Thyroid gland (tissue), 4 donors: ENCODE data around the gene PTPN6. TPM values are rescaled to one million over a fixed set of nuclear protein-coding genes. Genes with fewer than 3 reads are reported as not detected.

Experiments
- DNase-seq, 2 donors: peaks; one replicate each; pipeline ENCODE4 v3.0.0-alpha.2; 2019
- H3K27ac ChIP-seq, 3 donors: fragments of 200-600 bp; sonication (generic); 1 replicate in 2 of 3; 2 replicates in 1 of 3; pipeline ENCODE4 v1.5.1; 2016 to 2019; ENCODE audit warnings: mild to moderate bottlenecking in 1 of 3, moderate library complexity in 1 of 3
- H3K27me3 ChIP-seq: fragments of 200-600 bp; sonication (generic); one replicate; pipeline ENCODE4 v1.5.1; 2019
- H3K36me3 ChIP-seq, 2 donors: fragments of 200-600 bp; sonication (generic); one replicate each; pipeline ENCODE4 v1.5.1; 2016 to 2019
- H3K4me1 ChIP-seq, 2 donors: fragments of 200-600 bp; sonication (generic); one replicate each; pipeline ENCODE4 v1.5.1; 2017 to 2019
- H3K4me3 ChIP-seq, 3 donors: fragments of 200-600 bp; sonication (generic); replicated peaks in 1 of 3; 1 replicate in 2 of 3; 2 replicates in 1 of 3; pipeline ENCODE4 v1.5.1; 2016; ENCODE audit warnings: mild to moderate bottlenecking in 1 of 3
- H3K9me3 ChIP-seq: fragments of 200-600 bp; sonication (generic); one replicate; pipeline ENCODE4 v1.5.1; 2017
- POLR2A ChIP-seq, 2 donors: fragments of 450-650 bp; IDR thresholded peaks; one replicate each; pipeline ENCODE4 v1.6.1; 2017; ENCODE audit warnings: antibody characterized with exemption in 2 of 2, mild to moderate bottlenecking in 2 of 2, moderate library complexity in 1 of 2
- WGBS, 2 donors: methylation state at CpG; one replicate each; pipeline ENCODE4 v1.1.5; 2017; 5-methylcytosine and 5-hydroxymethylcytosine counted together
- intact Hi-C: fragments of 100-400 bp; cut with DNase I; formaldehyde crosslinking; loops from one replicate; pipeline ENCODE4 v1.15.1; 2023
- total RNA-seq, 4 donors: library from RNA; depleted of rRNA; stranded (reverse); fragments of >200 nt; gene quantifications; one replicate each; pipeline ENCODE4 v1.2.3, GENCODE V29; 2016
- TF ChIP-seq, protein P1 (sequence below), 6 experiments: fragments of 200-600 bp in 3 of 6; fragments of 450-650 bp in 3 of 6; sonication (generic) in 3 of 6; IDR thresholded peaks; one replicate each; pipeline ENCODE4 v1.5.1; 2016 to 2019; ENCODE audit warnings: antibody characterized with exemption in 6 of 6, mild to moderate bottlenecking in 2 of 6, inconsistent platforms in 1 of 6, moderate library complexity in 1 of 6

The PTPN6 gene
- total RNA-seq, 4 donors from 2014 or later = 21.7 to 32.3 (median 31.4) TPM

DNA sequence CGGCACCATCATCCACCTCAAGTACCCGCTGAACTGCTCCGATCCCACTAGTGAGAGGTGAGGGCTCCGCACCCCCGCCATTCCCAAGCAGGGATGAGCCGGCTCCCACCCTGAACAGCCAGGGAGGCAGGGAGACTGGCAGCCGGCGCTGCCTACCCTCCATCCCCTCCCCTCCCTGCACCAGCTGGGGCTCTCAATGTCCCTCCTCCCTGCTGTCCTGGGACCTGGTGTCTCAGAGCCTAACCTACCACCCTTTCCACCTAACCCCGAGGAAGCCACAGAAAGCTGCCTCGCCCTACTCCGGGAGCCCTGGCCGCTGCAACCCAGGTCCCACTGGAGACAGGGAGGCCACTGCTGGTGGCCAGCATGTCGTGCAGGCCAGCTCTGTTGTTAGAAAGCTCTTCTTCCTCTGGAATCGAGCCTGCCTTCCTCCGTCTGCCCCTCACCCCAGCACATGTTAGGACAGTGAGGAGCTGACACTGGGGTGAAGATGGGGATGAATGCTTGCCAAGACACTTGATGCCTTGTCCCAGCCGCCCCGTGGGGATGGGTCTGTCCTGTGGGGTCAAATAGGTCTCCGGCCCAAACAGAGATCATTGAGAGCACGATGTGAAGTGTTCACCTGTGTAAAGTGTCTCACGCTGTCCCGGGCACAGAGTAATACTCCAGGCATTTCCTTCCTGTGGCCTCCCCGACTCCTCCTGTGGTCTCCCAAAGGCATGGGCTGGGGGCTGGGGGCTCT, 1.1 kb downstream of the PTPN6 start:
- no peak overlapping the region for H3K4me3 ChIP-seq
- no peaks in the 10 kb centered on the region for H3K9me3 ChIP-seq
- WGBS, 2 donors = 75 to 84% methylated on average over 14 to 16 of the region's 22 CpGs
- intact Hi-C loops = no loop called here
- no peaks in the 10 kb centered on the region for H3K36me3 ChIP-seq
- H3K27me3 ChIP-seq = no peaks in the 10 kb centered on the region
- no peak for TF ChIP-seq POLR2A (IDR thresholded peaks at IDR 0.05)
- TF ChIP-seq, protein P1, sequence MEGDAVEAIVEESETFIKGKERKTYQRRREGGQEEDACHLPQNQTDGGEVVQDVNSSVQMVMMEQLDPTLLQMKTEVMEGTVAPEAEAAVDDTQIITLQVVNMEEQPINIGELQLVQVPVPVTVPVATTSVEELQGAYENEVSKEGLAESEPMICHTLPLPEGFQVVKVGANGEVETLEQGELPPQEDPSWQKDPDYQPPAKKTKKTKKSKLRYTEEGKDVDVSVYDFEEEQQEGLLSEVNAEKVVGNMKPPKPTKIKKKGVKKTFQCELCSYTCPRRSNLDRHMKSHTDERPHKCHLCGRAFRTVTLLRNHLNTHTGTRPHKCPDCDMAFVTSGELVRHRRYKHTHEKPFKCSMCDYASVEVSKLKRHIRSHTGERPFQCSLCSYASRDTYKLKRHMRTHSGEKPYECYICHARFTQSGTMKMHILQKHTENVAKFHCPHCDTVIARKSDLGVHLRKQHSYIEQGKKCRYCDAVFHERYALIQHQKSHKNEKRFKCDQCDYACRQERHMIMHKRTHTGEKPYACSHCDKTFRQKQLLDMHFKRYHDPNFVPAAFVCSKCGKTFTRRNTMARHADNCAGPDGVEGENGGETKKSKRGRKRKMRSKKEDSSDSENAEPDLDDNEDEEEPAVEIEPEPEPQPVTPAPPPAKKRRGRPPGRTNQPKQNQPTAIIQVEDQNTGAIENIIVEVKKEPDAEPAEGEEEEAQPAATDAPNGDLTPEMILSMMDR (IDR thresholded peaks at IDR 0.05) = no peak
- peak overlapping the region in 1 of 3 donors; percentile 14 for H3K27ac ChIP-seq
- DNase-seq = no peak
- peaks cover 0 to 6% of the 10 kb centered on the region in 2 donors for H3K4me1 ChIP-seq

DNA sequence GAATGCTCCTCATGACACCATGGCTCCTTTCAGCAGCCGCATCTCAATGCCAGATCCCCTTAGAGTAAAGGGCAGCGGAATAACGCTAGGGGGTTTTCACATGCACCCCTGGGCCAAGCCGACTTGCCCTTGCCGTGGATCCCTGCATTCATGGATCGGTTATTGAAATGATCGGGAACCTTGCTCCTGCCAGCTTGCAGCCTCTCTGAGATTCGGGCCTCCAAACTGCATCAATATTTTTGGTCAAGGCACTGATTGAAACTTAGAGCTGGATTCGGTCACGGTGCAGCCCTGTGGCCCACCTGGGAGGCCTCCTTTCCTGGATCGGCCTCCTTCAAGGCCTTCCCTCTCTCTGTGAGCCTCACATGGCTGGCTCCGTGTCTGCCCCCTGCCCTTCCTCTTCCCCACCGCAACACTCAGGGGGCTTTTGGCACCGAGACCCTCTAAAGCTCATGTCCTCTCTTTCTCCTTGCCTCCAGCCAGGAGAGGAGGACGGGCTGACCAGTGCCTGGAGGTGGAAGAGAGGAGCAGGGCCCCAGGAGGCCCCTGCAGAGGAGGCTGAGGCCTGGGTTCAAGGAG, 1.8 kb downstream of the PTPN6 start:
- Histone ChIP-seq H3K4me1 (peaks cover 0 to 3% of the 10 kb centered on the region in 2 donors), H3K27me3 (no peaks in the 10 kb centered on the region), H3K27ac (peak overlapping the region in 2 of 3 donors; percentile 41 to 56), H3K36me3 (no peaks in the 10 kb centered on the region), H3K9me3 (no peaks in the 10 kb centered on the region), H3K4me3 (no peak overlapping the region)
- intact Hi-C loops = no loop called here
- TF ChIP-seq POLR2A (IDR thresholded peaks at IDR 0.05) = no peak
- TF ChIP-seq, protein P1 (IDR thresholded peaks at IDR 0.05) = no peak
- DNase-seq = no peak
- 68 to 87% methylated on average over 14 to 15 of the region's 15 CpGs for WGBS, 2 donors

DNA sequence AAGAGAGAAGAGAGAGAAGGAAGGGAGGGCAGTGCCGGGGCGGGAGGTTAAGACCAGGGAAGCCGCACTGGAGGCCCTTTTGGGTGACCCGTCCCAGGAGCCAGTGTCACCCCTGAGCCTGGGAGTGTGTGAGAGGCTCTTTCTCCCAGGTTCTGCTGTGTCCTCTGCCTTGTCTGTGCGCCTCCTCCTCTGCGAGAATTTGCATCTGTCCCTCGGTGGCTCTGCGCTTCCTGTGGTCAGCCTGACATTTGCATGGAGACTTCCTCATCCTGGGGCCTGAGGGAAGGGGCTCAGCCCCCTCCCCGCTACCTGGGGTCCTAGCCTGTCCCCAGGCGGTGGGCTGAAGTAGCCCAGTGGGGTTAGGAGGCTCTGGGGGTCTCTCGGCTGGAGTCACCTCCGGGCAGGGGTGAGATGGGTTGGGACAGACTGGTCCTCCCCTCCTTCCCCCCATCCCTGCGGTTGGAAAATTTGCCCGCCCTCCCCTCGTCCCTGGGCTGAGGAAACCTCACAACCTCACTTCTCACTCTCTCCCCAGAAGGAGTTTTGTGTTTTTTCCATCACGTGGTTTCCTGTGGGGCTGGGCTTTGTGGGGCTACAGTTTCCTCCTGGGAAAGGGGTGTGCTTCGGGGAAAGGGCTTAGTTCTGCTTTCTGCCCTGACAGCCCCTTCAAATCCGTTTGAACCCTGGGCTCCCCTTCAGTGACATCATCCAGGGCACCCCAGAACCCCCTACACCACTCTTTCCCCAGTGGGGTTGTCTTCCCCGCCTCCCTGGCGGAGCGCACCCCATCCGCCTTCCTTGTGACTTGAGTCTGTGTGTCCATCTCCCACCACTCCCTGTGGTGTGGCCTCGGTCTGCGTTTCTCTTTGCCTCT, 2.5 kb downstream of the PTPN6 start:
- DNase-seq = no peak
- H3K4me1 ChIP-seq = peaks cover 0 to 7% of the 10 kb centered on the region in 2 donors
- H3K27me3 ChIP-seq = no peaks in the 10 kb centered on the region
- intact Hi-C loops = no loop called here
- 53 to 79% methylated on average over 19 to 23 of the region's 24 CpGs for WGBS, 2 donors
- no peak overlapping the region for H3K4me3 ChIP-seq
- no peak for TF ChIP-seq POLR2A (IDR thresholded peaks at IDR 0.05)
- TF ChIP-seq, protein P1 (IDR thresholded peaks at IDR 0.05) = no peak
- peak overlapping the region in 2 of 3 donors; percentile 41 to 56 for H3K27ac ChIP-seq
- H3K36me3 ChIP-seq = no peaks in the 10 kb centered on the region
- no peaks in the 10 kb centered on the region for H3K9me3 ChIP-seq

DNA sequence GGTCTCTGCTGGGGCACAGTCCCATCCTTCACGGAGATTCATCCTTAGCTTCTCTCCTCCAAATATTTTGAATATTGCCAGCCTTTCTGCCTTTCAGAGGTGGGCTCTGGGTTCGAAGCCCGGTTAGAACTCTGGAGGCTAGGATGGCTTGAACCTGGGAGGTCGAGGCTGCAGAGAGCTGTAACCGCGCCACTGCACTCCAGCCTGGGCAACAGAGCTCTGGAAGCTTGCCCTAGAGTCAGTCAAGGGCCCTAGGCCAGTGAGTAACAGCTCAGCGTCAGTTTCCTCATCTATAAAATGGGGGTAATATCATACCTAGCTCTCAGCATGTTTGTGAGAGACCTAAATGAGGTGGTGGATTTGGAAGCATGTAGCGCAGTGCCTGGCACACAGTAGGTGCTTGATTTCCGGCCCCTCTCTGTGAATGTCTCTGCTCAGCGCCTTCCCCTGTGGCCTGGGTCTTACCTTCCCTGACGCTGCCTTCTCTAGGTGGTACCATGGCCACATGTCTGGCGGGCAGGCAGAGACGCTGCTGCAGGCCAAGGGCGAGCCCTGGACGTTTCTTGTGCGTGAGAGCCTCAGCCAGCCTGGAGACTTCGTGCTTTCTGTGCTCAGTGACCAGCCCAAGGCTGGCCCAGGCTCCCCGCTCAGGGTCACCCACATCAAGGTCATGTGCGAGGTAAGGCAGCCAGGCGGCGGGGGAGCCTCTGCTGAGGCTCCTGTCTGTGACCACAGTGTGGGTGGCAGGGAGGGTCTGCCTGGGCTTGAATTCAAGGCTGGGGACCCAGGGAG, 3.4 kb downstream of the PTPN6 start:
- Histone ChIP-seq H3K27me3 (no peaks in the 10 kb centered on the region), H3K27ac (no peak overlapping the region), H3K36me3 (no peaks in the 10 kb centered on the region), H3K9me3 (no peaks in the 10 kb centered on the region), H3K4me1 (peaks cover 0 to 9% of the 10 kb centered on the region in 2 donors), H3K4me3 (no peak overlapping the region)
- intact Hi-C loops = no loop called here
- TF ChIP-seq, protein P1 (IDR thresholded peaks at IDR 0.05) = no peak
- no peak for TF ChIP-seq POLR2A (IDR thresholded peaks at IDR 0.05)
- no peak for DNase-seq
- 80 to 91% methylated on average over 6 to 18 of the region's 21 CpGs for WGBS, 2 donors
